Measurements from ENCODE around the gene CDH8.

CDH8 gene

GRCh38 chr16:61831351-61831917 lies 204.8 kb downstream of the CDH8 start:
- no peak overlapping the region for H3K4me3 ChIP-seq (ENCODE audit: control insufficient read depth, low read depth, low read length)
- TF ChIP-seq CTCF (IDR thresholded peaks at IDR 0.05; ENCODE audit: control insufficient read depth, insufficient read depth, low read depth, low read length, missing control alignments): no peak
- DNase-seq (ENCODE audit: low read depth): no peak

GRCh38 chr16:61829631-61830030 lies 206.6 kb downstream of the CDH8 start:
- no peak for TF ChIP-seq CTCF (IDR thresholded peaks at IDR 0.05; ENCODE audit: control insufficient read depth, insufficient read depth, low read depth, low read length, missing control alignments)
- H3K4me3 ChIP-seq (ENCODE audit: control insufficient read depth, low read depth, low read length): no peak overlapping the region
- DNase-seq (ENCODE audit: low read depth): no peak

- H3K4me3 ChIP-seq (ENCODE audit: control insufficient read depth, low read depth, low read length): no peak overlapping the region
- DNase-seq (ENCODE audit: low read depth): no peak
- no peak for TF ChIP-seq CTCF (IDR thresholded peaks at IDR 0.05; ENCODE audit: control insufficient read depth, insufficient read depth, low read depth, low read length, missing control alignments)
Measured at GRCh38 chr16:61823326-61823725, 212.9 kb downstream of the CDH8 start.

GRCh38 chr16:61820820-61821219 lies 215.4 kb downstream of the CDH8 start:
- DNase-seq (ENCODE audit: low read depth): no peak
- H3K4me3 ChIP-seq (ENCODE audit: control insufficient read depth, low read depth, low read length): no peak overlapping the region
- no peak for TF ChIP-seq CTCF (IDR thresholded peaks at IDR 0.05; ENCODE audit: control insufficient read depth, insufficient read depth, low read depth, low read length, missing control alignments)

- no peak for TF ChIP-seq CTCF (IDR thresholded peaks at IDR 0.05; ENCODE audit: control insufficient read depth, insufficient read depth, low read depth, low read length, missing control alignments)
- DNase-seq (ENCODE audit: low read depth): no peak
- H3K4me3 ChIP-seq (ENCODE audit: control insufficient read depth, low read depth, low read length): no peak overlapping the region
Measured at GRCh38 chr16:61820398-61820797, 215.8 kb downstream of the CDH8 start.

GRCh38 chr16:61818850-61819249 lies 217.4 kb downstream of the CDH8 start:
- no peak for TF ChIP-seq CTCF (IDR thresholded peaks at IDR 0.05; ENCODE audit: control insufficient read depth, insufficient read depth, low read depth, low read length, missing control alignments)
- H3K4me3 ChIP-seq (ENCODE audit: control insufficient read depth, low read depth, low read length): no peak overlapping the region
- DNase-seq (ENCODE audit: low read depth): no peak

Measured in AG09309 (cell line).